Measurements from ENCODE around the gene SEMA3F.

SEMA3F gene

DNA sequence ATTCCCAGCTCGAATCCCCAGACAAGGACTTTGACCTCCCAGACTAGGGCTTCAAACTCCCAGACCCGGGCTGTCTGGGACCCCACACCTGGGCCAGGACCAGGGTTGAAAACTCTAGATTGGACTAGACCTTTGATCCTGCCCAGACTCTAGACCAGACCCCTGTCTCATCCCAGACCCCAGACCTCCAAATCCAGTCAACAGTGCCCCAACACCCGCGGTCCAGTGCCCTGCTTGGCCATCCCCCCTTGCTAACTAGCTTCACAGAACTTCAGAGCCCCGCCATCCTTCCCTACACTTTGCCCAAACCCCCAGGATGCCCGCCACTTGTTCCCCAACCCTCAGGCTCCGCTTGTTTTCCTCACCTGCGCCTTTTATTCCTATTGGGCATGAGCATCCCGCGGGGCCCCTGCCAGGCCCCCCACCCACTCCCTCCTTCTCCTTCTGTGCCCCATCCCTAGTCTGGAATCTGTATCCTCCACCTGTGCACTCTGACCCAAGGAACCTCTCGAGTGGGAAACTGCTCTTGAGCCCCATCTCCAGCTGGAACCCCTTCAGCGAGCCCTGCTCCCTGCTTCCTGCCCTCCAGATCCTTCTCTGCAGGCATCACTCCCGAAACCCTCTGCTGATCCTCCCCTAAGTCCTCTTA, 81.5 kb downstream of the SEMA3F start:
- ChIA-PET CTCF (interaction anchor here (1.6 kb wide), 1 partner anchor 10 kb away, joined by 16 read pairs; no protein-coding TSS in a partner anchor), POLR2A (interaction anchor here (0.9 to 2.7 kb wide), 3 partner anchors 10 to 33 kb away, joined by 3 to 13 read pairs (median 9); no protein-coding TSS in a partner anchor)
- no peak for TF ChIP-seq SP1 (IDR thresholded peaks at IDR 0.05)
- no peak for TF ChIP-seq FOXM1 (IDR thresholded peaks at IDR 0.05; ENCODE audit: borderline replicate concordance)
- no peak for TF ChIP-seq TARDBP (IDR thresholded peaks at IDR 0.05)
- no peak for TF ChIP-seq HDGF (IDR thresholded peaks at IDR 0.05; ENCODE audit: borderline replicate concordance)
- no peak for TF ChIP-seq L3MBTL2 (conservative IDR thresholded peaks at IDR 0.05)
- no peak for TF ChIP-seq ARNT (IDR thresholded peaks at IDR 0.05)
- TF ChIP-seq ZNF384 (IDR thresholded peaks at IDR 0.05) = no peak
- no peak for TF ChIP-seq SUZ12 (IDR thresholded peaks at IDR 0.05)
- TF ChIP-seq, protein P1, sequence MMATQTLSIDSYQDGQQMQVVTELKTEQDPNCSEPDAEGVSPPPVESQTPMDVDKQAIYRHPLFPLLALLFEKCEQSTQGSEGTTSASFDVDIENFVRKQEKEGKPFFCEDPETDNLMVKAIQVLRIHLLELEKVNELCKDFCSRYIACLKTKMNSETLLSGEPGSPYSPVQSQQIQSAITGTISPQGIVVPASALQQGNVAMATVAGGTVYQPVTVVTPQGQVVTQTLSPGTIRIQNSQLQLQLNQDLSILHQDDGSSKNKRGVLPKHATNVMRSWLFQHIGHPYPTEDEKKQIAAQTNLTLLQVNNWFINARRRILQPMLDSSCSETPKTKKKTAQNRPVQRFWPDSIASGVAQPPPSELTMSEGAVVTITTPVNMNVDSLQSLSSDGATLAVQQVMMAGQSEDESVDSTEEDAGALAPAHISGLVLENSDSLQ (IDR thresholded peaks at IDR 0.05) = no peak
- TF ChIP-seq FOXK2 (IDR thresholded peaks at IDR 0.05) = no peak
- no peak for TF ChIP-seq LEF1 (IDR thresholded peaks at IDR 0.05; ENCODE audit: borderline replicate concordance)
- TF ChIP-seq BHLHE40 (IDR thresholded peaks at IDR 0.05; ENCODE audit: borderline replicate concordance) = no peak
- no peak for TF ChIP-seq FOXA1 (IDR thresholded peaks at IDR 0.05)
- no peak for TF ChIP-seq ELF4 (IDR thresholded peaks at IDR 0.05)
- TF ChIP-seq NFRKB (IDR thresholded peaks at IDR 0.05) = no peak
- no peak for TF ChIP-seq CTBP1 (IDR thresholded peaks at IDR 0.05; ENCODE audit: borderline replicate concordance)
- no peak for DNase-seq (ENCODE audit: extremely low spot score)

DNA sequence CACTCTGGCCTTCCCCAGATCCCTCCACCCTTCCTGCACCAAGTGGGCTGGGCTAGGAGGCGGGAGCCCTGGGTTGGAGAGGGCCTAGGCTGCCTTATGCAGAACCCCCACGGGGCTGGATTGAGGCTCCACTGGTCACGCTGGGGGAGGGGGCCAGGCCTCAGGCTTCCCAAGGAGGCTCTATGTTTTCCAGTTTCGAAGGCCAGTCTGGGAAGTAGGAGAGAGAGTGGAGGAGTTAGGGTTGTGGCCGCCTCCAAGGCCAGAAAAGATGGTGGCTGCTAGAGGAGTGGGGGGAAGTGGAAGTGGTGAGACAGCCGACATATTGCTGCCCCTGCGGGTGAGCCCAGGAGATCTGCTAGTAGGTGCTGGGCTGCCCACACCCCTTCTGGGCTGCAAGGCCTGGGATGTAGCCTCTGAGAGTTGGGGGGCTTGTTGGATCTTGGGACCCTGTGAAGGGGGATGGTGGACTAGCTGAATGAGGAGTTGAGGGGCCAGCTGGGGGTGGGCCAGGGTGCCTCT, 82.1 kb downstream of the SEMA3F start:
- peak; percentile 21 for DNase-seq (ENCODE audit: extremely low spot score)
- TF ChIP-seq FOXA1 (IDR thresholded peaks at IDR 0.05) (no peak), CTBP1 (IDR thresholded peaks at IDR 0.05; ENCODE audit: borderline replicate concordance) (no peak), BHLHE40 (IDR thresholded peaks at IDR 0.05; ENCODE audit: borderline replicate concordance) (no peak)
- ChIA-PET CTCF (interaction anchor here (1.2 to 1.6 kb wide), 2 partner anchors 9 to 11 kb away, joined by 3 to 7 read pairs; no protein-coding TSS in a partner anchor), POLR2A (interaction anchor here (1.1 to 2.7 kb wide), 2 partner anchors 9 to 23 kb away, joined by 3 to 13 read pairs; no protein-coding TSS in a partner anchor)

DNA sequence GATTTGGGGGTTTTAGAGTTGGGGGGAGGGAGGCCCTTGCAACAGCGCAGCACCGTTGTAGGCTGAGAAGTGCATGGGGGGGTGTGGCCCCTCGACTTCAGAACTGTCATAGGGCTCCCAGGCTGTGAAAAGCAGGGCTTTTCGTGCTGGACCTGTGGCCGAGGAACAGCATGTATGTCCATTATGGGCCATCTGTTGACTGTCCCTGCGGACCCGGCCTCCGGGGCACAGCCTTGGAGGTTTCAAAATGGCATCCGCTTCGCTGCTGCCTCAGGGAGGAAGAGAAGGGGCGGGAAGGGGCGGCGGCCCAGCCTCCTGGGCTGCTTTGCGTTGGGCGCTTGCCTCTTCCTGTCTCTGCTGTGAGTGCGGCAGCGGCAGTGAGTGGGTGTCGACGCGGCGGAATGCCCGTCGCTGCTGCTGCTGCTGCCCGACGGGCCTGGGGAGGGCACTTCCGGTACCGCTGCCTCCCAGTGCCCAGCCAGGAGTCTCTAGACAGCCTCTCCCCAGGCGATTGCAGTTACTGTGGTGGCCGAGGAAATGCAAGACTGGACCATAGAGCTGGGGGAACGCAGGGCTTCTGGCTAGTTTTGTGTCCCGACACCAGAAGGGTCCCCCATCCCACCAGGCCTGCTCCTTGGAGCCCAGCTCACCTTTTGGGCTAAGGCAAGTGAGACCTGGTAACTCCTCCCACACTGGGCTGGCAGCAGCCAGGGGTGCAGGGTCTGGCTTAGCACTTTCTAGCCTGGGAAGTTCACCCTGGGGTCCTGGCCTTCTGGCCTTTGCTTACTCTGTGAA, 82.8 kb downstream of the SEMA3F start:
- CTCF ChIA-PET = interaction anchor here (0.9 to 1.6 kb wide), 4 partner anchors 9 to 21 kb away, joined by 3 to 7 read pairs (median 3); no protein-coding TSS in a partner anchor
- POLR2A ChIA-PET = interaction anchor here (1.1 to 2.7 kb wide), 2 partner anchors 9 to 22 kb away, joined by 3 to 13 read pairs; no protein-coding TSS in a partner anchor
- no peak for DNase-seq (ENCODE audit: extremely low spot score)

DNA sequence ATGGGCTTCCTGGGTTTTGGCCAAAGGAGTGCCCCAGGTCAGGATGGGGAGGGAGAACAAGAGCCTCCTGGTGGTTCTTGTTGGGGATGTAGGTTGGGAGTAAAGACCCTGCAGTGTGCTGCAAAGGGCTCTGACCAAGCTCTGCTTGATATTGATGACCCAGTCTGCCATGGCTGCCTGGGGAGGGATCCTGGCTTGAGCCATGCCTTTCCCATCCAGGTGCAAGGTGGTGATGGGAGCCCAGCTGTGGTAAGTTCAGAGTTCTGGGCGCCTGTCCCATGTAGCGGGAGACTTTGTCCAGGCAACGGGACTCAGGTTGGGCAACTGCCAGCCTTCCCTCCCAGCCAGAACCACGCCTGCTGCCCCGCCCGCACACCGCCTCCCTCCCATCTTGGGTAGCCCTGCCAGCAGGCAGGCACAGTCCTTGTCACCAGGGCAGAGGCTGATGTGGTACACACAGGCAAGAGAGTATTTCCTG, 83.5 kb downstream of the SEMA3F start:
- TF ChIP-seq FOXA1 (IDR thresholded peaks at IDR 0.05) = no peak
- no peak for TF ChIP-seq ARNT (IDR thresholded peaks at IDR 0.05)
- TF ChIP-seq HDGF (IDR thresholded peaks at IDR 0.05; ENCODE audit: borderline replicate concordance) = no peak
- TF ChIP-seq LEF1 (IDR thresholded peaks at IDR 0.05; ENCODE audit: borderline replicate concordance) = no peak
- no peak for TF ChIP-seq ZNF384 (IDR thresholded peaks at IDR 0.05)
- TF ChIP-seq, protein P1 (IDR thresholded peaks at IDR 0.05) = no peak
- no peak for TF ChIP-seq NFRKB (IDR thresholded peaks at IDR 0.05)
- TF ChIP-seq CTBP1 (IDR thresholded peaks at IDR 0.05; ENCODE audit: borderline replicate concordance) = no peak
- TF ChIP-seq SP1 (IDR thresholded peaks at IDR 0.05) = no peak
- no peak for TF ChIP-seq ELF4 (IDR thresholded peaks at IDR 0.05)
- POLR2A ChIA-PET = interaction anchor here (1.1 kb wide), 1 partner anchor 8 kb away, joined by 3 read pairs; no protein-coding TSS in a partner anchor
- CTCF ChIA-PET = interaction anchor here (0.9 to 1.6 kb wide), 3 partner anchors 8 to 20 kb away, joined by 3 to 7 read pairs (median 3); no protein-coding TSS in a partner anchor
- no peak for DNase-seq (ENCODE audit: extremely low spot score)

More for the DNA sequence above, 82.8 kb downstream of the SEMA3F start:
- TF ChIP-seq ARNT (IDR thresholded peaks at IDR 0.05) = no peak
- no peak for TF ChIP-seq FOXK2 (IDR thresholded peaks at IDR 0.05)
- no peak for TF ChIP-seq SP1 (IDR thresholded peaks at IDR 0.05)
- TF ChIP-seq CTBP1 (IDR thresholded peaks at IDR 0.05; ENCODE audit: borderline replicate concordance) = no peak
- TF ChIP-seq HDGF (IDR thresholded peaks at IDR 0.05; ENCODE audit: borderline replicate concordance) = no peak

All from HEK293T (cell line).